Stimulated activated CD4-positive, alpha-beta T cell treated with anti-CD3 and anti-CD28 coated beads, Interleukin-15, amount 100 ng/mL, for 24 hours (primary cell): ENCODE data around the gene SMARCD3.

Source experiments
- DNase-seq: peaks from one replicate; pipeline ENCODE4 v3.0.0-alpha.2; 2020

Gene SMARCD3

DNA sequence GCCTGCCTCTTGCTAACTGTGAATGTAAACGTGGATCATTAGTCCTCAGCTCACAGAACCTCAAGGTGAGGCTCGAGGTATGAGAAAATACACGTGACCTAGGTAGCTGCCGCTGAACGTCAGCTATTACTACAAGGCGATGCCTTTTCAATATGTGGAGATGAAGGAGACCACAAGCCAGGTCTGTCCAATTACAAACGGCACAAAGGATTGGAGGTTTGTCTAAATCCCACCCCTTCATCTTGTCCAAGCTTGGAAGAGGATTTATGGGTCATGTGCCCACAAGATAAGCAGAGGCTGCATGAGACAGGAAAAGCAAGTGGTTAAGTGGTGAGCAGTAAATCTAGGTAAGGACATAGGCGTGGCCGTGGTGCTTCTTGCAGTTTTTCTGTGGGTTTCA is 41.6 kb downstream of the SMARCD3 start:
- DNase-seq = no peak

GRCh38 chr7:151205730-151206129 is 42.8 kb downstream of the SMARCD3 start:
- DNase-seq = no peak

DNA sequence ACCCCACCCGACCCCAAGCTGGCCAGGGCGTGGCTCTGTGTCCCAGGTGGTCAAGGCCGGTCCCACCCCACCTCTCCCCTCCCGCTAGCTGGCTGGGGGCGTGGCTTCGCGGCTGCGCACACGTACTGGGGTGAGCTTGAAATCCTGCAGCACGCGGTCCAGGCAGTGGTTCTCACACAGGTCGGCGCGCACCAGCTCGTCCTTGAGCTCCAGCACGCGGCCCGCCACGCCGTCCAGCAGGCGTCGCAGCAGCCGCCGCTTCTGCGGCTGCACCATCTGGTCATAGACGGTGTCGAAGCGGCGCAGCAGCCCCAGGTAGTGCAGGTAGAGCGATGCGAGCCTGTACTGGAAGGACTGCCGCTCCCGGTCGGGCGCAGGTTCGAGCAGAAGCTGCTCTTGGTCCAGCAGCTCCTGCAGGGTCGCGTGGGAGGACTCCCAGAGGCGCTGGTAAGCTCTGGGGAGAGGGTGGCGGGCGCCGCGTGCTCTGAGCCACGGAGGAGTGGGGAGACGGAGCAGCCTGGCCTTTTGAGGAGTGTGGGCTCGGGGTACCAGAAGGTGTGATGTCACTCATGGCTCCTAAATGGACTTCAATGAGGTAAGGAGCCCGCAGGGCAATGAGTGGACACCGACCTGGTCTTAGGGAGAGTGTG is 44.0 kb downstream of the SMARCD3 start:
- no peak for DNase-seq

DNA sequence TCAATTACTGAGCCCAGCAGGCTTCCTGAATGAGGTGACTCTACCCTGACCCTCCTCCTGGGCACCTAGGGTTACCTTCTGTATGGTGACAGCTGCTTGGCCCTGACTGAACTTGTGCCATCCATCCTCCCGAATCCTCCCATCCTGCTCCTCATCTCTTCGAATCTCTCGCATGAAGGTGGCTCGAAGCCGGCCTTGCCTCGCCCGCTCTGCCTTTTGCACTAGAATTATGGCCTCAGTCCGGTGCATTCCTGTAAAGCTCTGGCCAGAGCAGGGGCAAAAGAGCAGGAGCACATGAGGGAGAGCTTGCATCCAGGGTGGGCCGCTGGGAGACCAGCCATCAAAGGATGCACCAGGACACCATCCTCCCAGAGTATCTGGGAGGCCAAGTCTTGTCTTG is 45.7 kb downstream of the SMARCD3 start:
- DNase-seq = no peak

DNA sequence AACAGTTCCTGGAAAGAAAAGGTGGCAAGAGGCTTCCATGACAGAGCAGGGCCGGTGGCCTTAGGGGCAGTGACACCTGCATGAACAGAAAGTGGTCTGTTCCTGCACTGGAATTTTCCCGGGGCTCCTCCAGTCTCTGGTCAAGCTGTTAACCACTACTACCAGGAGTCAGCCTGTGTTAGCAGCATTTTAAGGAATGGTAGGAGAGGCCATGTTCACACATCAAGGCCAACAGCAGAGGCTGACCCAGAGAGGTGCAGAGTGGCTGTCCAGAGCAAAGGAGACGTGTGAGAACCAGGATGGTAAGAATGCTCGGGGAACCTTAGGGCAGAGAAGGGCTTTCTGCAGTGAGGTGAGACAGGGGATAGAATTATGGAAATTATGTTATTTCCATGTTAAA is 46.7 kb downstream of the SMARCD3 start:
- no peak for DNase-seq

DNA sequence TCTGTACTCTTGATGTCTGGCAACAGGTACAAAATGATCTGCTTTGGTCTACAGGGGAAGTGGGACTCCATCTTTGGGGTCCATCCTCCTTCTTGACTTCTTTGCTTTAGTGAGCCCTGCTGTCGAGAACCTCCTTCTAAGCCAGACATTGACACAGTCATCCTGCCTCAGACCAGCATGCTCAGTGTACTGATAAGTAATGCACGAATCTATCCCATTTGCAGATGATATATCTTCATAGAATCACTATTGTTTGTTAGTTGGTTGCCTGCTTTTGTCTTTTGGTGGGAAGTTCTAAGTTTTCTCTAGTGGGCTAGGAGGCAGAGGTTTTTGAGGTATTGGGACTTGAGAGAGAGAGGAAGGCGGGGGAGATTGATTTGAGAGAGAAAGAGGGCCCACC is 47.1 kb downstream of the SMARCD3 start:
- no peak for DNase-seq

DNA sequence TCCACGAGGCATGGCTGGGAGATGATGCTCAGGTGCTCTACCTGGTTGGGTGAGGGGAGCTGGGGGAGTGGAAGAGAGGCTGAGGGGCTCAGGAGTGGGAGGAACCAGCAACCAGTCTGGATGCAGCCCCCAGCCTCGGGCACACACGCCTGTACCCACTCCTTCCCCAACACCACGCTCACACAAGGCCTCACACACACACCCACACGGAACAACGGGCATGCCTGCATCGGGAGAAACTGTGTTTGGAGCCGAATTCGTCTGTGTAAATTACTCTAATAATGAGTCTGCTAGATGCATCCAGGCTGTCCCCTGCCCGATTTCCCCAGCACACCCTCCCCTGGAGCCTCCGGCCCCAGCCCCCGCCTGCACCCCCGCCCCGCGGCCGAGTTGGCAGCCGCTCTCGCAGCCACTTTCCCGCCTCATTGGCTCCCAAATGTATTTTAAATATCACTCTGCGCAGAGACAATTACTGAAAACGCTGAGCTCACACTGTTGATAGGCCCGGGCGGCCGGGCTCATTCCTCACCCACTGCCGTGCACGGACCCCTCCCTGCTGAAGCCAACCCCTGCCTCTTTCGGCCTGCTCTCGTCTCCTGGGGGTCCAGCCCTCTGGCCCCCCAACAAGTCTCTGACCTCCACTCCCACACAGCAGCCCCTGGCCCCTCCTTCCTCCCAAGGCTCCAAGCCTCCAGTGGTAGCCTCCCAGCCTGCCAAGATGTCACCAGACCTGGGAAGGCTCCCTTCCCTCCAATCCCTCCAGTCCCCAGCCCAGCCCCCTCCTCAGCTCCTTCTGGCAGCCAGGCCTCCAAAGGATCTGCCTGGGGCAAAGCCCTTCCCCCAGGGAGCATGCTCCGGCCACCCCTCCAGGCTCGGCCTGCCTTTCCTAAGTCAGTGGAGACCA is 49.3 kb downstream of the SMARCD3 start:
- no peak for DNase-seq

DNA sequence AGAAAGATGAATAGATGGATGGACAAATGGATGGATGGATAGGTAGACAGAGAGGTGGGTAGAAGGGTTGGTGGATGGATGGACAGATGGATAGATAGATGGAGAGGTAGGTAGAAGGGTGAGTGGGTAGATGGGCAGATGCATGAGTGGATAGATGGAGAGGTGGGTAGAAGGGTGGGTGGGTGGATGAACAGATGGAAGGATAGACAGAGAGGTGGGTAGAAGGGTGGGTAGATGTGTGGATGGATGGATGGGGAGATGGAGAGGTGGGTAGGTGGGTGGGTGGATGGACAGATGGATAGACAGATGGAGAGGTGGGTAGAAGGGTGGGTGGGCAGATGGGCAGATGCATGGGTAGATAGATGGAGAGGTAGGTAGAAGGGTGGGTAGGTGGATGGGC is 50.6 kb downstream of the SMARCD3 start:
- no peak for DNase-seq

DNA sequence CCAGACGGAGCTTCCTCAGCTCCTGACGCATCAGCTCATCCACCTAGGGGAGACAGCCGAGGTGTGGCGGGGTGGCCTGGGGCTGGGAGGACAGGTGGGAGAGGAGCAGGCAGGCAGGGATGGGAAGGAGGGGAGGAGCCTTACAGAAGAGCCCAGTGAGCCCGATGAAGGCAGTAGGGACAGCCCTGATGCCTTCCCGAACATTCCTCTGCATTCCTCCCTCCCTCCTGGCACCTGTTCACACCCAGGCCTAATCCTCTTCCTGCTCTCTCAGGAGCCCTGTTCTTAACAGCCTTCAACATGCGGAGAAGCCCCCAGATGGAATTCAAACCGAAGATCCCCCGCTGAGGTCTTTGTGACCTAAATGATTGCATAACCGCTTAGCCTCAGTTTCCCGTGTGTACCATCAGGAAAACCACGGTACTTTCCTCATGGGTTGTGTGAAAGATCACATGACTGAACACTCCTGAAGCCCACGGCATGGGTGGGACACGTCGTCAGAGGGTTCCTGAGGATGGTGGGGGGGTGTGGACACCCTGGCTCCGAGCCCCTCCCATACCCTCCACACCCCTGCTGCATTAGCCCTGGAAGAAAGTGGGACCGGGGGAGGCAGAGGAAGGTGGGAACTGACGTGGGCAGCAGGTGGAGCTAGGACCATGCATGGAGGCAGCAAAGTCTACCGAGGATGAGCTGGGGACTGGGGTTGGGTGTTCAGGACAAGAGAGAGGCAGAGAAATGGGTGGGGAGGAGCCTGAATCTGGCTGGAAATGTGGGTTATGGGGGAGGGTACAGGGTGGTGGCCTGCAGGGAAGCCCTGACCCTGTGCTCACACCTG is 52.7 kb downstream of the SMARCD3 start:
- DNase-seq = no peak

GRCh38 chr7:151194188-151194587 is 54.3 kb downstream of the SMARCD3 start:
- no peak for DNase-seq

DNA sequence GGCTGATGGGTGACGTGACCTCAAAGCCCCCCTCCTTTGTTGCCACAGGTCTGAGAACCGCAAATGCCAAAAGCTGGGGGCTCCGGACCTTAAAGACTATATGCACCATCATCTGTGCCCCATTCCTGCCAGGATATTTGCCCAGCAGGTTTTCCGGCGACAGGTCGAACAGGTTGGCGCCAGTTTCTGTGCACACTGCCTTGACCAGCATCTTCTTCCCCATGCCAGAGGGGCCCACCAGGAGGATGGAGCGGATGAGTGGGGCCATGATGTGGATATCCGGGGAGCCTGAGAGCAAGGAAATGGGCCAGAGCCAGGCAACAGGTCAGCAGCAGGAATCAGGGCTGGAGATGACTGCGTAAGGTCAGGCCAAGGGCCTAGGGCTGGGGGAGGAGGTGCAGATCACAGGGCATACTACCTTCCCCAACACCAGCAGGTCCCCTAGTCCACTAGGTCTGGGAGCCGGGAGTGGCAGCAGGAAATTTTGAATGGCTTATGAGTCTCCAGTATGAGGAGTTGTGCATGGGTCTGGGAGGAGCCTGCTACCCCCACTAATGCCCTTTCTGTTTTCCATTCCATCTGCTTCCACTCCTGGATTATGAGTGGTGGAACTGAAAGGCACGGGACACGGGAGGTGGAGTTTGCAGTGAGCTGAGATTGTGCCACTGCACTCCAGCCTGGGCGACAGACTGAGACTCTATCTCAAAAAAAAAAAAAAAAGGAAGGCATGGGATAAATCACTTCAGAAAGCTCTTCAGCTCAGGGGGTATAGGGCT is 55.1 kb downstream of the SMARCD3 start:
- no peak for DNase-seq

DNA sequence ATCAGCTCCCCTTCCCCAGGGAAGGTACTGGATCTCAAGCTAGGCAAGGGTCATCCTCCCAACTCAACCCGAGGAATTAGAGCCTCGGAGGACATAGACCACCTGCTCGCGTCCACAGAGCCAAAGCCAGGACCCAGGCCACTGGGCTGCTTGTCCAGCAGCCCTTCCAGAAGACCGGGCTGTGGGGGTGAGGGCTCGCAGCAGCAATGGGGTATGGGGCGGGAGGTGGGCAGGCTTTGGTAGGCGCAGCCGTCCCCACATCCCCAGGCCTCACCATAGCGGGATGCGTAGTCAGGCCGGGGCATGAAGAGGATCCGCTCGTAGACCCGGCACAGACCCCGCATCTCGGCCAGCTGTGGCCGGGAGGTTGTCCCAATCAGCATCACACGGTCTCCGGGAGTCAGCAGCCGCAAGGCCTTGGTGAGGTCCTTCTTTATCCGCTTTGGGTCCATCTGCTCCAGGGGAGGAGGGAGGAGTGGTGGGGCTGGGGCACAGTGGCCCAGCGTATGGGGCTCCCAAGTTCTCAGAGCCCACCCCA is 56.4 kb downstream of the SMARCD3 start:
- no peak for DNase-seq

- DNase-seq = no peak
These were observed 57.0 kb downstream of the SMARCD3 start for GRCh38 chr7:151191544-151191943.

DNA sequence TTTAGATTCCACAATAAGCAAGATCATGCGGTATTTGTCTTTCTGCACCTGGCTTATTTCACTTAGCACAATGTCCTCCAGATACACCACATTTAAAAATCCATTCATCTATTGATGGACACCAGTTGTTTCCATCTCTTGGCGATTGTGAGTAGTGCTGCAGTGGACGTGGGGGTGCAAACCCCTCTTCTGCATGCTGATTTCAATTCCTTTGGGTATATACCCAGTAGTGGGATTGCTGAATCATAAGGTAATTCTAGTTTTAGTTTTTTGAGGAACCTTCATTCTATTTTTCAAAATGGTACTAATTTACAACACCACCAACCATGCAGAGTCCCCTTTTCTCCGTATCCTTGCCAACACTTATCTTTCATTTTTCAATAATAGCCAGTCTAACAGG is 59.5 kb downstream of the SMARCD3 start:
- DNase-seq = no peak
